Measurements from ENCODE around the gene SPATA13.

SPATA13 gene

GRCh38 chr13:24223341-24224231 lies 63.1 kb downstream of the SPATA13 start:
- Histone ChIP-seq H2AFZ (ENCODE audit: low read depth, low read length, severe bottlenecking) (no peak overlapping the region), H3K27me3 (ENCODE audit: low read length) (no peaks in the 10 kb centered on the region), H4K20me1 (ENCODE audit: low read depth, low read length) (no peaks in the 10 kb centered on the region), H3K4me2 (ENCODE audit: low read depth, low read length, poor library complexity, severe bottlenecking) (no peak overlapping the region), H3K9me2 (replicated peaks; ENCODE audit: insufficient read depth, low read length) (no peaks in the 10 kb centered on the region), H3K36me3 (ENCODE audit: low read length) (no peaks in the 10 kb centered on the region), H3K9ac (ENCODE audit: low read length) (no peak overlapping the region), H3F3A (ENCODE audit: insufficient read depth) (no peaks in the 10 kb centered on the region), H3K79me2 (ENCODE audit: insufficient read depth, low read length) (no peaks in the 10 kb centered on the region), H3K27ac (ENCODE audit: low read depth, low read length) (no peak overlapping the region), H3K4me3 (ENCODE audit: insufficient read depth, low read length, poor library complexity, severe bottlenecking) (no peak overlapping the region), H3K9me3 (ENCODE audit: insufficient read depth, low read length) (no peaks in the 10 kb centered on the region)
- no peak for TF ChIP-seq CTCF (IDR thresholded peaks at IDR 0.05; ENCODE audit: insufficient read depth, low read length, poor library complexity, severe bottlenecking)
- TF ChIP-seq EZH2phosphoT487 (conservative IDR thresholded peaks at IDR 0.05; ENCODE audit: low read length): no peak

- H3K4me2 ChIP-seq (ENCODE audit: low read depth, low read length, poor library complexity, severe bottlenecking): no peak overlapping the region
- no peak overlapping the region for H3K27ac ChIP-seq (ENCODE audit: low read depth, low read length)
- no peaks in the 10 kb centered on the region for H3K27me3 ChIP-seq (ENCODE audit: low read length)
- no peaks in the 10 kb centered on the region for H3K36me3 ChIP-seq (ENCODE audit: low read length)
- no peak overlapping the region for H3K9ac ChIP-seq (ENCODE audit: low read length)
- no peak overlapping the region for H2AFZ ChIP-seq (ENCODE audit: low read depth, low read length, severe bottlenecking)
- H3K4me3 ChIP-seq (ENCODE audit: insufficient read depth, low read length, poor library complexity, severe bottlenecking): no peak overlapping the region
- H3K79me2 ChIP-seq (ENCODE audit: insufficient read depth, low read length): no peaks in the 10 kb centered on the region
- no peaks in the 10 kb centered on the region for H3K9me2 ChIP-seq (replicated peaks; ENCODE audit: insufficient read depth, low read length)
- H3K9me3 ChIP-seq (ENCODE audit: insufficient read depth, low read length): no peaks in the 10 kb centered on the region
- no peaks in the 10 kb centered on the region for H4K20me1 ChIP-seq (ENCODE audit: low read depth, low read length)
- no peaks in the 10 kb centered on the region for H3F3A ChIP-seq (ENCODE audit: insufficient read depth)
- TF ChIP-seq CTCF (IDR thresholded peaks at IDR 0.05; ENCODE audit: insufficient read depth, low read length, poor library complexity, severe bottlenecking) (no peak), EZH2phosphoT487 (conservative IDR thresholded peaks at IDR 0.05; ENCODE audit: low read length) (no peak)
Observed at GRCh38 chr13:24224232-24224680, 63.7 kb downstream of the SPATA13 start.

GRCh38 chr13:24225062-24225461 lies 64.5 kb downstream of the SPATA13 start:
- Histone ChIP-seq H3K79me2 (ENCODE audit: insufficient read depth, low read length) (no peaks in the 10 kb centered on the region), H3K27ac (ENCODE audit: low read depth, low read length) (no peak overlapping the region), H2AFZ (ENCODE audit: low read depth, low read length, severe bottlenecking) (no peak overlapping the region), H3K4me2 (ENCODE audit: low read depth, low read length, poor library complexity, severe bottlenecking) (no peak overlapping the region), H3K9me3 (ENCODE audit: insufficient read depth, low read length) (no peaks in the 10 kb centered on the region), H4K20me1 (ENCODE audit: low read depth, low read length) (no peaks in the 10 kb centered on the region), H3K9ac (ENCODE audit: low read length) (no peak overlapping the region), H3F3A (ENCODE audit: insufficient read depth) (no peaks in the 10 kb centered on the region), H3K27me3 (ENCODE audit: low read length) (no peaks in the 10 kb centered on the region), H3K9me2 (replicated peaks; ENCODE audit: insufficient read depth, low read length) (no peaks in the 10 kb centered on the region), H3K4me3 (ENCODE audit: insufficient read depth, low read length, poor library complexity, severe bottlenecking) (no peak overlapping the region), H3K36me3 (ENCODE audit: low read length) (no peaks in the 10 kb centered on the region)
- TF ChIP-seq CTCF (IDR thresholded peaks at IDR 0.05; ENCODE audit: insufficient read depth, low read length, poor library complexity, severe bottlenecking) (no peak), EZH2phosphoT487 (conservative IDR thresholded peaks at IDR 0.05; ENCODE audit: low read length) (no peak)
